Endodermal cell (in vitro differentiated cells): ENCODE results near the gene CBFB. TPM values are rescaled to one million over a fixed set of nuclear protein-coding genes. Genes with fewer than 3 reads are reported as not detected.

ENCODE experiments used
- DNase-seq: peaks from one replicate; pipeline ENCODE4 v3.0.0-alpha.2; 2017
- H3K27ac ChIP-seq: 2 replicates; pipeline ENCODE4 v1.5.1; 2013; ENCODE audit warnings: mild to moderate bottlenecking, low read depth, low read length, moderate library complexity
- H3K27me3 ChIP-seq: 2 replicates; pipeline ENCODE4 v1.6.1; 2013; ENCODE audit warnings: mild to moderate bottlenecking, low read length, moderate library complexity; ENCODE audit not compliant: insufficient read depth, control insufficient read depth, poor library complexity, severe bottlenecking
- H3K36me3 ChIP-seq: 2 replicates; pipeline ENCODE4 v1.7.0; 2013; ENCODE audit warnings: mild to moderate bottlenecking, low read length, moderate library complexity; ENCODE audit not compliant: control insufficient read depth, insufficient read depth
- H3K4me1 ChIP-seq: one replicate; pipeline ENCODE4 v1.7.0; 2013; ENCODE audit warnings: low read length; ENCODE audit not compliant: control insufficient read depth, insufficient read depth
- H3K4me3 ChIP-seq: 2 replicates; pipeline ENCODE4 v1.5.1; 2013; ENCODE audit warnings: mild to moderate bottlenecking, low read length, moderate library complexity
- H3K9ac ChIP-seq: 2 replicates; pipeline ENCODE4 v1.6.1; 2013; ENCODE audit warnings: mild to moderate bottlenecking, low read length, moderate library complexity; ENCODE audit not compliant: poor library complexity, severe bottlenecking; ENCODE audit errors: extremely low read depth
- H3K9me3 ChIP-seq: 2 replicates; pipeline ENCODE4 v1.6.1; 2013; ENCODE audit warnings: mild to moderate bottlenecking, low read length, moderate library complexity; ENCODE audit not compliant: control insufficient read depth
- H3K27ac Mint-ChIP-seq: 2 replicates; pipeline ENCODE4 v1.8.0; 2020; ENCODE audit warnings: mixed read lengths
- H3K27me3 Mint-ChIP-seq: 2 replicates; pipeline ENCODE4 v1.8.0; 2021; ENCODE audit warnings: mild to moderate bottlenecking, mixed read lengths; ENCODE audit not compliant: insufficient read depth
- H3K36me3 Mint-ChIP-seq: 2 replicates; pipeline ENCODE4 v1.8.0; 2020; ENCODE audit warnings: low read depth, mixed read lengths
- H3K4me1 Mint-ChIP-seq: 2 replicates; pipeline ENCODE4 v1.8.0; 2020; ENCODE audit warnings: mixed read lengths
- H3K4me3 Mint-ChIP-seq: 2 replicates; pipeline ENCODE4 v1.8.0; 2020; ENCODE audit warnings: mild to moderate bottlenecking, moderate library complexity, mixed read lengths
- H3K9me3 Mint-ChIP-seq: 2 replicates; pipeline ENCODE4 v1.8.0; 2020; ENCODE audit warnings: mild to moderate bottlenecking, mixed read lengths
- WGBS, 2 experiments: methylation state at CpG; one replicate each; pipeline versions ENCODE4 v1.1.5 to v1.1.7; 2013; ENCODE audit warnings: missing lambda C conversion rate in 2 of 2, mixed read lengths in 1 of 2; ENCODE audit not compliant: insufficient coverage in 1 of 2, insufficient read length in 1 of 2; 5-methylcytosine and 5-hydroxymethylcytosine counted together
- total RNA-seq, 2 donors: library from RNA; stranded (reverse); fragmentation: NEBNext Ultra II Directional in 1 of 2; extraction: Animal tissue kit (Norgen Biotek cat#: 25700) in 1 of 2; gene quantifications; 2 replicates in 1 of 2; 3 replicates in 1 of 2; pipeline ENCODE4 v1.2.1, GENCODE V29; 2021
- TF ChIP-seq, protein P1 (sequence below): fragments of 200-600 bp; sonication (generic); conservative IDR thresholded peaks from 2 replicates; pipeline ENCODE4 v1.5.0; 2021; ENCODE audit warnings: antibody characterized with exemption, mild to moderate bottlenecking

Gene CBFB
- total RNA-seq, 2 donors from 2014 or later, result 93.9 to 95.2 TPM

DNA sequence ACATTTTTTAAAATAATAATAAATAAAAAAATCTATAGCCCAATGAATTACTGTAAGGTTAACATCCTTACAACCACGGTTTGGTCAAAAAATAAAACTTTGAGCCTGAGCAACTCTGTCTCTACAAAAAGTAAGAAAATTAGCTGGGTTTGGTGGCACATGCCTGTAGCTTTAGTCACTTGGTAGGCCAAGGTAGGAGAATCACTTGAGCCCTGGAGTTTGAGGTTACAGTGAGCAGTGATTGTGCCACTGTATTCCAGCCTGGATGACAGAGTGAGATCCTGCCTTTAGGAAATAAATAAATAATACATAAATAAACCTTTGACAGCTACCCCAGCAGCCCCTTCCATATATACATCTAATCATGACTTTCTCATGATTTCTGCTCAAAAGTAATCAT, 53.9 kb downstream of the CBFB start:
- Mint-ChIP-seq H3K9me3 (no peaks in the 10 kb centered on the region), H3K27ac (no peak overlapping the region), H3K36me3 (peaks cover 35% of the 10 kb centered on the region), H3K4me3 (no peak overlapping the region), H3K27me3 (no peaks in the 10 kb centered on the region), H3K4me1 (no peaks in the 10 kb centered on the region)
- DNase-seq, result no peak
- TF ChIP-seq, protein P1, sequence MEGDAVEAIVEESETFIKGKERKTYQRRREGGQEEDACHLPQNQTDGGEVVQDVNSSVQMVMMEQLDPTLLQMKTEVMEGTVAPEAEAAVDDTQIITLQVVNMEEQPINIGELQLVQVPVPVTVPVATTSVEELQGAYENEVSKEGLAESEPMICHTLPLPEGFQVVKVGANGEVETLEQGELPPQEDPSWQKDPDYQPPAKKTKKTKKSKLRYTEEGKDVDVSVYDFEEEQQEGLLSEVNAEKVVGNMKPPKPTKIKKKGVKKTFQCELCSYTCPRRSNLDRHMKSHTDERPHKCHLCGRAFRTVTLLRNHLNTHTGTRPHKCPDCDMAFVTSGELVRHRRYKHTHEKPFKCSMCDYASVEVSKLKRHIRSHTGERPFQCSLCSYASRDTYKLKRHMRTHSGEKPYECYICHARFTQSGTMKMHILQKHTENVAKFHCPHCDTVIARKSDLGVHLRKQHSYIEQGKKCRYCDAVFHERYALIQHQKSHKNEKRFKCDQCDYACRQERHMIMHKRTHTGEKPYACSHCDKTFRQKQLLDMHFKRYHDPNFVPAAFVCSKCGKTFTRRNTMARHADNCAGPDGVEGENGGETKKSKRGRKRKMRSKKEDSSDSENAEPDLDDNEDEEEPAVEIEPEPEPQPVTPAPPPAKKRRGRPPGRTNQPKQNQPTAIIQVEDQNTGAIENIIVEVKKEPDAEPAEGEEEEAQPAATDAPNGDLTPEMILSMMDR, result no peak
- no peak overlapping the region for H3K9ac ChIP-seq
- no peaks in the 10 kb centered on the region for H3K27me3 ChIP-seq
- H3K27ac ChIP-seq, result no peak overlapping the region
- H3K4me1 ChIP-seq, result no peaks in the 10 kb centered on the region
- H3K36me3 ChIP-seq, result peaks cover 68% of the 10 kb centered on the region
- no peak overlapping the region for H3K4me3 ChIP-seq
- no peaks in the 10 kb centered on the region for H3K9me3 ChIP-seq
- 100% methylated on average over 1 of the region's 1 CpG for WGBS, 2 experiments

DNA sequence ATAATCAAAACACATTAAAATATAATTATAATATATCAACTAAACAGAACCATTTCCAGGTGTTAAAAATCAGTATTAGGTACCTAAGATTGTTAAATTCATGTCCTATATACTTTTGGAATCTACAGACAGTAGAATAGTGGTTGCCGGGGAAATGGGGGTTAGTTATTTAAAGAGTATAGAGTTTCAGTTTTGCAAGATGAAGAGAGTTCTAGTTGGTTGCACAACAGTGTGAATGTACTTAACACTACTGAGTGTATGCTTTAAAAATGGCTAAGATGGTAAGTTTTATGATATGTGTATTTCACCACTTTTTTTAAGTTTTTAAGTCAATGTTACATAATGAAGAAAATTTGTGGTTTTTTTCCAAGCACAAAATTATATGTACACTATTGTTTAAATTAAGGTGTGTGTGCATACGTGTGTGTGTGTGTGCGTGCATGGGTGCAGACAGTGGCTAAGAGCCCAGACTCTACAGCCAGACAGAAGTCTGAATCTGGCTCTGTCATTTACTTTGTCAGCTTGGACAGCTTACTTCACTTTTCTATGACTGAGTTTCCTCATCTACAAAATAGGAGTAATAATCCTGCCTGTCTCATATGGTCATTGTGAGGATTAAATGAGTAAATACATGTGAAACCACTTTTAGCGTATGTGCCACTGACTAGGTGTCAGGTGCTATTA, 55.5 kb downstream of the CBFB start:
- Histone ChIP-seq H3K4me1 (no peaks in the 10 kb centered on the region), H3K27ac (no peak overlapping the region), H3K4me3 (no peak overlapping the region), H3K9me3 (no peaks in the 10 kb centered on the region), H3K27me3 (no peaks in the 10 kb centered on the region), H3K36me3 (peaks cover 67% of the 10 kb centered on the region), H3K9ac (no peak overlapping the region)
- peaks cover 28% of the 10 kb centered on the region for H3K36me3 Mint-ChIP-seq
- H3K27ac Mint-ChIP-seq, result no peak overlapping the region
- 98 to 100% methylated on average over 1 to 3 of the region's 4 CpGs for WGBS, 2 experiments
- no peak overlapping the region for H3K4me3 Mint-ChIP-seq
- H3K4me1 Mint-ChIP-seq, result no peaks in the 10 kb centered on the region
- DNase-seq, result no peak
- no peaks in the 10 kb centered on the region for H3K27me3 Mint-ChIP-seq
- H3K9me3 Mint-ChIP-seq, result no peaks in the 10 kb centered on the region
- TF ChIP-seq, protein P1, result no peak

DNA sequence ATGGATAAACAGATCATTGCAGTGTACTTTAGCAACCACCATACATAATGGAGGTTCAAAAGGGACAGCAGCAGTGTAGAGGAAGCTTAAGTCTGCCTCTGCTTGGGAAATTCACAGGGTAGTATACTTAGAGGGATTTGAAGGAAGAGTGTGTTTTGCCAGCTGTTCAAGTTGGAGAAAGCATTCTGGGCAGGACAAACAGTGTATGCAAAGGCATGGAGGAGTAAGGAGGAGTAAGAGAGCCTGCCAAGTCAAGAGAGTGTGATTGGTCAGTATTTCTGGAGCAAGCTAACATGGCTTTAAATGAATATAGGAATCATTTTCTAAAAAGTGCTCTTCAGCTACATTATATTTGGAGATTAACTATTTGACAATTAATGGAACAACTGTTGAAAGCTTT, 57.9 kb downstream of the CBFB start:
- Histone ChIP-seq H3K27ac (no peak overlapping the region), H3K4me1 (no peaks in the 10 kb centered on the region), H3K4me3 (no peak overlapping the region), H3K9me3 (no peaks in the 10 kb centered on the region), H3K9ac (no peak overlapping the region), H3K27me3 (no peaks in the 10 kb centered on the region), H3K36me3 (peaks cover 77% of the 10 kb centered on the region)
- Mint-ChIP-seq H3K4me1 (no peaks in the 10 kb centered on the region), H3K27me3 (no peaks in the 10 kb centered on the region), H3K9me3 (no peaks in the 10 kb centered on the region), H3K36me3 (peaks cover 24% of the 10 kb centered on the region), H3K4me3 (no peak overlapping the region), H3K27ac (no peak overlapping the region)
- DNase-seq, result no peak
- TF ChIP-seq, protein P1, result no peak
